ENCODE measurements around the gene DUSP5. TPM values are rescaled to one million over a fixed set of nuclear protein-coding genes. Genes with fewer than 3 reads are reported as not detected.
A peak's percentile ranks its signal among the peaks of the same experiment; 100 is the strongest.

The DUSP5 gene
- total and polyA plus RNA-seq, 8 donors: 2.7 to 12.8 (median 5.5) TPM

GRCh38 chr10:110546077-110546476, 48.4 kb downstream of the DUSP5 start:
- no peaks in the 10 kb centered on the region for H3K36me3 ChIP-seq
- no peaks in the 10 kb centered on the region for H3K9me3 ChIP-seq
- H3K27ac ChIP-seq: no peak overlapping the region
- no peak for TF ChIP-seq CTCF (IDR thresholded peaks at IDR 0.05)
- no peaks in the 10 kb centered on the region for H3K27me3 ChIP-seq
- intact Hi-C loops (cut with DNase I): loop anchor here (5.0 to 10.0 kb wide), 2 partner anchors 191 to 234 kb away; no protein-coding TSS in a partner anchor
- H3K4me3 ChIP-seq: no peak overlapping the region
- WGBS, 2 donors: 73 to 84% methylated on average over 6 of the region's 6 CpGs
- no peaks in the 10 kb centered on the region for H3K4me1 ChIP-seq
- DNase-seq: no peak
- no peak for ATAC-seq
- FAIRE-seq: no peak

- FAIRE-seq (no peak), DNase-seq (no peak), ATAC-seq (no peak)
- TF ChIP-seq CTCF (IDR thresholded peaks at IDR 0.05): no peak
- no peaks in the 10 kb centered on the region for H3K9me3 ChIP-seq
- no peaks in the 10 kb centered on the region for H3K27me3 ChIP-seq
- no peaks in the 10 kb centered on the region for H3K36me3 ChIP-seq
- H3K4me3 ChIP-seq: no peak overlapping the region
- WGBS, 2 donors: 55 to 56% methylated on average over 7 of the region's 7 CpGs
- H3K4me1 ChIP-seq: no peaks in the 10 kb centered on the region
- no peak overlapping the region for H3K27ac ChIP-seq
- intact Hi-C loops (cut with DNase I): loop anchor here (5.0 to 10.0 kb wide), 2 partner anchors 192 to 234 kb away; no protein-coding TSS in a partner anchor
Observed at GRCh38 chr10:110546499-110547110, 48.9 kb downstream of the DUSP5 start.

- H3K27me3 ChIP-seq: no peaks in the 10 kb centered on the region
- H3K27ac ChIP-seq: no peak overlapping the region
- TF ChIP-seq CTCF (IDR thresholded peaks at IDR 0.05): peak; percentile 49 to 72 (median 66)
- no peaks in the 10 kb centered on the region for H3K4me1 ChIP-seq
- no peak for DNase-seq
- H3K4me3 ChIP-seq: no peak overlapping the region
- FAIRE-seq: peak; percentile 70
- intact Hi-C loops (cut with DNase I): loop anchor here (5.0 to 10.0 kb wide), 2 partner anchors 192 to 235 kb away; no protein-coding TSS in a partner anchor
- H3K36me3 ChIP-seq: no peaks in the 10 kb centered on the region
- ATAC-seq: peak; percentile 67 to 90 (median 83)
- H3K9me3 ChIP-seq: no peaks in the 10 kb centered on the region
- WGBS, 2 donors: 6 to 8% methylated on average over 8 of the region's 8 CpGs
Observed at GRCh38 chr10:110547139-110547761, 49.5 kb downstream of the DUSP5 start.

- DNase-seq: no peak
- no peaks in the 10 kb centered on the region for H3K27me3 ChIP-seq
- TF ChIP-seq CTCF (IDR thresholded peaks at IDR 0.05): no peak
- no peak for ATAC-seq
- FAIRE-seq: no peak
- H3K27ac ChIP-seq: no peak overlapping the region
- intact Hi-C loops (cut with DNase I): loop anchor here (5.0 to 10.0 kb wide), 2 partner anchors 193 to 236 kb away; no protein-coding TSS in a partner anchor
- WGBS, 2 donors: 46 to 69% methylated on average over 5 of the region's 5 CpGs
- no peaks in the 10 kb centered on the region for H3K36me3 ChIP-seq
- H3K4me1 ChIP-seq: no peaks in the 10 kb centered on the region
- H3K9me3 ChIP-seq: no peaks in the 10 kb centered on the region
- H3K4me3 ChIP-seq: no peak overlapping the region
Observed at GRCh38 chr10:110548002-110548401, 50.3 kb downstream of the DUSP5 start.

- no peak for DNase-seq
- Histone ChIP-seq H3K4me1 (no peaks in the 10 kb centered on the region), H3K27ac (no peak overlapping the region), H3K27me3 (no peaks in the 10 kb centered on the region), H3K36me3 (no peaks in the 10 kb centered on the region), H3K9me3 (no peaks in the 10 kb centered on the region), H3K4me3 (no peak overlapping the region)
- no peak for FAIRE-seq
- WGBS, 2 donors: 49 to 63% methylated on average over 5 of the region's 5 CpGs
- ATAC-seq: no peak
- intact Hi-C loops (cut with DNase I): loop anchor here (5.0 to 10.0 kb wide), 2 partner anchors 194 to 237 kb away; no protein-coding TSS in a partner anchor
- TF ChIP-seq CTCF (IDR thresholded peaks at IDR 0.05): no peak
Observed at GRCh38 chr10:110549211-110549610, 51.5 kb downstream of the DUSP5 start.
